Erythroblast (primary cell): ENCODE data around the gene CFAP210.

Source experiments
- GATA1 ChIP-seq: IDR thresholded peaks from 2 replicates; pipeline ENCODE4 v1.6.1; 2011; ENCODE audit warnings: low read depth, mild to moderate bottlenecking, control low read depth, low read length, moderate library complexity
- POLR2A ChIP-seq: IDR thresholded peaks from 2 replicates; pipeline ENCODE4 v1.6.1; 2011; ENCODE audit warnings: mild to moderate bottlenecking, low read length

DNA sequence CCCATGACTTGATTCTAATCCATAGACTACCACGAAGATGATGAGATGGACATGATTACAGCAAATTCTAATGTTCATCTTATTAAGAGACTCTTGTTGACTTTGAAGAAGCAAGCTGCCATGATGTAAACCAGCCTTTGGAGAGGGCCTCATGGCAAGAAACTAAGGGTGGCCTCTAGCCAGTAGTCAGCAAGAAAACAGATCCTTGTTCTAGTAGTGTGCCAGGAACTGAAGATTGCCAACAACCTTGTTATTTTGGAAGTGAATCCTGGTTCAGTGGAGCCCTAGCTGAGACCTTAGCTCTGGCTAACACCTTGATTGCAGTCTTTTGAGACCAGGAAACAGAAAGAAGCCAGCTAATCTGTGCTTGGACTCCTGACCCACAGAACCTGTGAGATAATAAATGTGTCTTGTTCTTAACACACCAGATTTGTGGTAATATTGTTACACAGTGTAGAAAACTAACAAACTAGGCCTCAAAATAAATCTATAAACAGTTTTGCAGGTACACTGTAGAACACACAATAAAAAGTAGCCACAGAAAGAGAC, 10.0 kb upstream of the CFAP210 start:
- TF ChIP-seq POLR2A (no peak), GATA1 (no peak)
